ENCODE measurements around the gene ZC3H18.

Gene ZC3H18

DNA sequence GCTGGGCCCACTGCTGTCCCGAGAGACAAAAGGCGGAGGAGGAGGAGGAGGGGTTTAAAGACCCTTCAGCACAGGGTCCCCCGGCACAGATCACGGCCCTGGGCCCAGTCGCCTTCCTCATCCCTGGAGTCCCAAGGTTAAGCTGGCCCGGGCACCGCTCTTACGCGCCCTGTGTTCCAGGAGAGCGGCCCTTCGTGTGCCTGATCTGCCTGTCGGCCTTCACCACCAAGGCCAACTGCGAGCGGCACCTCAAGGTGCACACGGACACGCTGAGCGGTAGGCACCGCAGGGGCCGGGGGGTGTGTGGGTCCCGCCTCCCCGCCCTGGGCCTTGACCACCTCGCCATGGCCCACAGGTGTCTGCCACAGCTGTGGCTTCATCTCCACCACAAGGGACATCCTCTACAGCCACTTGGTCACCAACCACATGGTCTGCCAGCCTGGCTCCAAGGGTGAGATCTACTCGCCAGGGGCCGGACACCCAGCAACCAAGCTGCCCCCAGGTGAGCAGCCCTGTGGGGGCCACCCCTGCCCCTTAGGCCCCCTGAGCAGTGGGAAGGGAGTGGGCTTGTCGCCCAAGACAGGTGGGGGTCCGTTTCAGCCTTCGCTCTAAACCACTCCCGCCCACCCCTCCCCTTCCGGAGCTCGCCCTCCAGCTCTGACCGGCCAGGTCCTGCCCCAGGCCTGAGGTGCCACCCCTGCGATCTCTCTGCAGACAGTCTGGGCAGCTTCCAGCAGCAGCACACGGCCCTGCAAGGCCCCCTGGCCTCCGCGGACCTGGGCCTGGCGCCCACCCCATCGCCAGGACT, 37.6 kb upstream of the ZC3H18 start:
- no peak for DNase-seq (ENCODE audit: low read depth in 2 of 3, low spot score in 2 of 3)

DNA sequence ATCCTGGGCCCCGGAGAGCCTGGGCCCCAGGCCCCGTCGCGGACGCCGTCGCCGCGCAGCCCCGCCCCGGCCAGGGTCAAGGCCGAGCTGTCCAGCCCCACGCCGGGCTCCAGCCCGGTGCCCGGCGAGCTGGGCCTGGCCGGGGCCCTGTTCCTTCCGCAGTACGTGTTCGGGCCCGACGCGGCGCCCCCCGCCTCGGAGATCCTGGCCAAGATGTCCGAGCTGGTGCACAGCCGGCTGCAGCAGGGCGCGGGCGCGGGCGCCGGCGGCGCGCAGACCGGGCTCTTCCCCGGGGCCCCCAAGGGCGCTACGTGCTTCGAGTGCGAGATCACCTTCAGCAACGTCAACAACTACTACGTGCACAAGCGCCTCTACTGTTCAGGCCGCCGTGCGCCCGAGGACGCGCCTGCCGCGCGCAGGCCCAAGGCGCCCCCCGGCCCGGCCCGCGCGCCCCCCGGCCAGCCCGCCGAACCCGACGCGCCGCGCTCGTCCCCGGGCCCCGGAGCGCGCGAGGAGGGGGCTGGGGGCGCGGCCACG, 36.8 kb upstream of the ZC3H18 start:
- no peak for DNase-seq (ENCODE audit: low read depth in 2 of 3, low spot score in 2 of 3)

GRCh38 chr16:88533932-88534637, 36.1 kb upstream of the ZC3H18 start:
- peak; percentile 60 to 73 (median 69) for DNase-seq (ENCODE audit: low read depth in 2 of 3, low spot score in 2 of 3)

DNA sequence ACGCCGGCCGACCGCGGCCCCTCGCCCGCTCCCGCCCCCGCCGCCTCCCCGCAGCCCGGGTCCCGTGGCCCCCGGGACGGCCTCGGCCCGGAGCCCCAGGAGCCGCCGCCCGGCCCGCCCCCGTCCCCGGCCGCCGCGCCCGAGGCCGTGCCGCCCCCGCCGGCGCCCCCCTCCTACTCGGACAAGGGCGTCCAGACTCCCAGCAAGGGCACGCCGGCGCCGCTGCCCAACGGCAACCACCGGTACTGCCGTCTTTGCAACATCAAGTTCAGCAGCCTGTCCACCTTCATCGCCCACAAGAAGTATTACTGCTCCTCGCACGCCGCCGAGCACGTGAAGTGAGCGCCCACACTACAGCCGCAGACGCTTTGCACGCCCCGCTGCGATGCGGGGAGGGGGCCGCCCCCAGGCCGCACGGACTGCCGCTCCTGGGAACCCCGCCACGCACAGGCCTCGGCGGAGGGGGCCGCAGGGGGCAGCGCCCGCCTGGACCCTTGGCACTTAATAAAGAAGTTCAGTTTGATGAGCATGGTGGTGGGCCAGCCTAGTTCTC, 35.5 kb upstream of the ZC3H18 start:
- DNase-seq (ENCODE audit: low read depth in 2 of 3, low spot score in 2 of 3), result peak in 1 of 3 experiments; percentile 17

GRCh38 chr16:88535191-88535856, 34.9 kb upstream of the ZC3H18 start:
- no peak for DNase-seq (ENCODE audit: low read depth in 2 of 3, low spot score in 2 of 3)

DNA sequence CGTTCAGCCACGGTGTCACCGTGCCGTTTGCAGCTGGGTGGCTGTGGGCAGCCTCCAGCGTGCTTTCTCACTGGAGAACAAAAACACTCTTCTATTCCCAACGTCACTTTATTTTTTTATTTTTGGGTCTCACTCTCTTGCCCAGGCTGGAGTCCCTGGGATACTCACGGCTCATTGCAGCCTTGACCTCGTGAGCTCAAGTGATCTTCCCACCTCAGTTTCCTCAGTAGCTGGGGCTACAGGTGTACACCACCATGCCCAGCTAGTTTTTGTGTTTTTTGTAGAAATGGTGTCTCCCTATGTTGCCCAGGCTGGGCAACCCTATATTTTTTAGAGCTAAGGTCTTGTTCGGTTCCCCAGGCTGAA, 34.4 kb upstream of the ZC3H18 start:
- DNase-seq (ENCODE audit: low read depth in 2 of 3, low spot score in 2 of 3), result no peak

- DNase-seq (ENCODE audit: low read depth in 2 of 3, low spot score in 2 of 3), result no peak
Measured at GRCh38 chr16:88536510-88536909, 33.7 kb upstream of the ZC3H18 start.

DNA sequence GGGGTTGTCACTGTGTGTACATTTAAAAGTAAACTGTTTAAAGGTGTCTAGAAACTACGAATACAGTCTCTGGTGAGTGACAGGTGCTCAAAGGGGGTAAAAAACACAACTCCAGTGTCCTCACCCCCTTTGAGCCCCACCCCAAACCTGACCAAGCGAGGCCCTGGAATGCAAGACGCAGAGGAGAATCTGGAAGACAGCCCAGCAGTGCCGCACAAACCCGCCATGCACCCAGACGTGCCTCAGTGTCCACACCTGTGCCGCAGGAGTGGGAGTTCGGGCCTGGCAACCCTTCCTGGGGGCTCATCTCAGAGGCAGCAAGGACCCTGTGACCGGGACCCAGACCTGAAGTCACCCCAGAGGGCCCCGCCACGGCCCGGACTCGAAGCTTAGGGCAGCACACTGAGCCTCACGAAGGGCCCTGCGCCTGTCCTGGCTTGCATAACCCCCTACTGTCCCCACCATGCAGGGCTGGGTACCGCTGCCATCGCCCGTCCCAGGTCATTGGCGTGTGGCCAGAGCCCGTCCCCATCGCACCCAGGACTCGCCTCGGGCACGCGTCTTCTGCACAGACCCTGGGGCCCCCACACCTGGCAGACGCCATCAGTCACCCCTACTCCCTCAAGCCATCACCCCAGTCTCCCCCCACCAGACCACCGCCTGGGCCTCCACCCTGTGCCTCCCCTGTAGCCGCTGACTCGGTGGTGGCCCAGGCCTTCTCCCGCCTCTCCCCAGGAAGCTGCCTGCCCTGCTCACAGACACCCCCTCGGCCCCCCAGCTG, 33.0 kb upstream of the ZC3H18 start:
- DNase-seq (ENCODE audit: low read depth in 2 of 3, low spot score in 2 of 3), result no peak

GRCh38 chr16:88537859-88538258, 32.3 kb upstream of the ZC3H18 start:
- DNase-seq (ENCODE audit: low read depth in 2 of 3, low spot score in 2 of 3), result no peak

DNA sequence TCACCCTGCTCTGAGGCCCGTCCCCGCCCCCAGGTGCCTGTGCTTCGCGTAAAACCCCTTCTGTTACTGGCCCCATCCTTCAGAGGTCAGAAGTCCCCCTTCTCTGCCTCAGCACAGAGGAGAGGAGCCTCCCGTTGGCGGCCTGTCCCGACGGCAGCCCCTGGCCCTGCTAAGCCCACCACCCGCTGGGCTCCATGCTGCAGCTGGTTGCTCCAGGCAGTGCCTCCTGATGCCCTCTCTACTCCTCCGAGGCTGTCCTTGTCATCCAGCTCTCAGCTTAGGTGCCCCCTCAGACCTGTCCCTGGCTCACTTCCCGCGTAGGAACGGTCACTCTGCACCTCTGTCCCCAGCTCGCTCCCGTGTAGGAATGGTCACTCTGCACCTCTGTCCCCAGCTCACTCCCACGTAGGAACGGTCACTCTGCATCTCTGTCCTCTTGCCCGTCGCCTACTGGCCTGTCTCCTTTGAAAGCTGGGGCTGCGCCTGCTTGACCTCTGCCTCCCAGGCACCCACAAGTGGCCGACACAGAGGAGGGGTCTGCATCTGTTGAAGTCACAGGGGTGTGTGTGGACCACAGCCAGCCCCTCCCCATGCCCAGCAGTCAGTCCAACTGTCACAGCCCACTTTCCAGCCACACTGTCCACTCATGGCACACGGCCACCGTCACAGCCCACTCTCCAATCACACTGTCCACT, 31.7 kb upstream of the ZC3H18 start:
- no peak for DNase-seq (ENCODE audit: low read depth in 2 of 3, low spot score in 2 of 3)

DNA sequence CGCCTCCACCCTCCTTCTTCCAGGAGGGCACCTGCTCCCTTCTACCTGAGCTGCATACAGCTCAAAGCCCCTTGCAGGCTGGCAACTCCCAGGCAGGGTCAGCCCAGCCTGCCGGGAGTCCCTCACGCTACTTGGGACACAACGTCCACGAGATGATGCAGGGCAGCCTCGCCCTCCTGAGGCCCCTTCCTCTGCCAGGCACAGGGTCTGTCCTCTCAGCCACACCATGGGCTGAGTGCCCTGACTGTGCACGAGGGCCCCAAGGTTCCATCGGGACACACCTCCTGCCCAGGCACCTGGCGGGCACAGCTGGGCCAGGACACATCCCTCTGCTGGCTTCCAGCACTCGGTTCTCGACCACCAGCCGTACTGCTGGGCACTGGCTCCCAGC, 30.9 kb upstream of the ZC3H18 start:
- no peak for DNase-seq (ENCODE audit: low read depth in 2 of 3, low spot score in 2 of 3)

DNA sequence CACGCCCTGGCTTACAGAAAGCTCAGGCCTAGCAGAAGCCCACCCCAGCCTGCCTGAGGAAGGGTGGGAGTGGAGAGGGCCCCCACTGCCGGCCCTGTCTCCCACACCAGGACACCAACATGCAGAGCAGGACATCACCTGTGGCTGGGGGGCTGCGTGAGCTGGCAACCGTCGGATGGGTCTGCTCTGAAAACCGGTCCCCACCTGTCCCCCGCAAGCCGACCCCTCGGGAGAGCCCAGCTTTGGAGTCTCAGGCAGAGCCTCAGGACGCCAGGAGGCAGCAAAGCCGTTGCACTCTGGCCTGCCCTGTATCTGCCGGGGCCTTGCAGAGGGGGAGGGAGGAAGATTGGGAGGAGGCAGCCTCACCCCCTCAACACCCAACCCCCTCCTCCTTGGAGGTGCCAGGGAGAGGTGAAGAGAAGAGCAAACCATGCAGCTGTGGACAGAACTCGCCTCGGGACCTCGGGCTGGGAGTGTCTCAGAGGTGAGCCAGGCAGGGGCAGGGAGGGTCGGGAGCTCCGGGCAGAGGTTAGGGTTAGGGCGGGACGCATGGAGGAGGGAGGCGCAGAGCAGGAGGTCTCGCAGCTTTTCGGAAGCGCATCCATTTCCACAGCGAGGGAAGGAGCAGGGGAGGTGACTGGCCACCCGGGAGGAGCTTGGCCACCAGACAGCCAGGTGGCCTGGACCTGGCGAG, 30.4 kb upstream of the ZC3H18 start:
- DNase-seq (ENCODE audit: low read depth in 2 of 3, low spot score in 2 of 3), result no peak

DNA sequence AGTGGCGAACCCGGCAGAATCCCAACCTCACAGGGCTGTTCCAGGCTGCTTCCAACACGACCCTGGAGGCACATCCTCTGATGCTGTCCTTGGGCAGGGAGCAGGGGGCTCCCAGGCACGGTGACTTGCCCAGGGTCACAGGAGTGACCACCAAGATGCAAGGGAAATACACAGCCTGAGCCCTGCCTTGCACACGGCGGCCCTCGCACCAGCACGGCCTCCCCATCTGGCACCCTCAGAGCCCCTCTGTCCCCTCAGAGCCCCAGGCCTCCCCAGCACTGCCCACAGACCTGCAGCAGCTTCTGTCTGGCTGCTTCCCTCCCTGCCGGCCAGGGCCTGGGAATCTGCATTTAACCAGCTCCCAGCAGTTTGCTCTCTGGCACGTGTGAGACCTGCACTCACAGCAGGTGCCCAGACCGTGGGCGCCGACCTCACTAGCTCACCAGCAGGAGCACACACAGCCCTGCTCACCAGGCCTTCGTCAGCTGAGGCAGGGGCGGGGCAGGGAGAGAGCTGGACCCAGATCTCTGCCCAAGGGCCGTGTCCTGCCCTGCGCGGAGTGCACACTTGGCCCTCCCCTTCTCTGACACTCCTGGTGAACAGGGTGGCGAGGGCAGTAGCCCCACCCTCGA, 29.7 kb upstream of the ZC3H18 start:
- no peak for DNase-seq (ENCODE audit: low read depth in 2 of 3, low spot score in 2 of 3)

GRCh38 chr16:88541831-88542616, 28.2 kb upstream of the ZC3H18 start:
- no peak for DNase-seq (ENCODE audit: low read depth in 2 of 3, low spot score in 2 of 3)

DNA sequence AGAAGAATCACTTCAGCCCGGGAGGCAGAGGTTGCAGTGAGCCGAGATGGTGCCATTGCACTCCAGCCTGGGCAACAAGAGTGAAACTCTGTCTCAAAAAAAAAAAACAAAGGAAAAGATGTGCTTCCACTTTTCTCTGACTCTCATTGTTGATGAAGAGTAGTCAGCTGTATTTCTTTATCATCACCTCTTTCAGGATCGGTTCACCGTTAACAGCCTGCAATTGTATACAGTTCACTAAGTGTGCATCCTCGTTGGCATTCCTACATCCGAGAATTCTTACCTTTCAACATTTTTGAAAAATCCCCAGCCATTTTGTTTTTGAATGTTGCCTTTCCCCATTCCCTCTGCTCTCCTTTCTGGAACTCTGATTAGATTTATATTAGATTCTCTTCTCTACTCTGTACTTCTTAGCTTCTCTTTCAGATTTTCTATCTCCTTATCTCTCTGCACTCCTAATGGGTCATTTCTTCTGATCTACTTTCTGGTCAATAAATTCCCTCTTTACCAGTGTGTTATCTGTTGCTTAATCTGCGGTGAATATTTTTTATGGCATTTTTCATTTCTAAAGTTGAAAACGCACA, 26.9 kb upstream of the ZC3H18 start:
- DNase-seq (ENCODE audit: low read depth in 2 of 3, low spot score in 2 of 3), result no peak

GRCh38 chr16:88545781-88546180, 24.4 kb upstream of the ZC3H18 start:
- DNase-seq (ENCODE audit: low read depth in 2 of 3, low spot score in 2 of 3), result no peak

DNA sequence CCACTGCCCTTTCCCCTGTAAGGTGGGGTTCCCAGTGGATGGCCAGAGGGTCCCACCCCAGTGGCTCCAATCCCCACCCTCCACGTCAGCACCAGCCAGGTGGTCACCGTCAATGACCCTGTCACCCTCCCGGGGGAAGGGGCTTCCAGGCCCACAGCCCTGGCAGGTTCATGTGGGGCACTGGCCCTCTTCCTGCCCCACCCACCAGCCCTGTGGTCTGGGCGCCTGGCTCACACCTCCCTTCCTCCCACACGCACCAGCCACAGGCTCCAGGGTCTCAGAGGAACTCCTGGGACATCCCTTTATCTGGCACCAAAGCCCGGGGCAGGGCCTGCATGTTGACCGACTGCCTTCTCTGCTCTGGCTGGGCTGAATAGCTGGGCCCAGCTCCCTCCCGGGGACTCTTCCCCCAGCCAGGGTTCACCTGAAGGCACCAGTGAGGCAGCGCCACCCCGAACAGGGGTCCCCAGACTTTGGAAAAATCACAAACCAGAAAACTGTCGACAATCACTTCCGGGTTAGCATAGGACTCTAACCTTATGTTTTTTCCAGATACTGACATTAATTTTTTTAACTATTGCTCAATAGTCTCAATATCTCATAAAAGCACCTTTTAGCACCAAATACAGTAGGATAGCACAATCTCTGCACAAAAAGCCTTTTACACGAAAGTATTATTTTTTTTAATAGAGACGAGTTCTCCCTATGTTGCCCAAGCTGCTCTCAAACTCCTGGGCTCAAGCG, 21.9 kb upstream of the ZC3H18 start:
- DNase-seq (ENCODE audit: low read depth in 2 of 3, low spot score in 2 of 3), result no peak
